Heart left ventricle (tissue), 16 donors: ENCODE results near the gene WDCP. TPM values are rescaled to one million over a fixed set of nuclear protein-coding genes. Genes with fewer than 3 reads are reported as not detected.

ENCODE experiments used
- ATAC-seq, 4 donors: fragments of 200-7000 bp; cut with Tn5 transposase; one replicate each; pipeline ENCODE4 v1.9.1; 2020 to 2022; ENCODE audit warnings: moderate library complexity in 4 of 4, mild to moderate bottlenecking in 3 of 4, moderate number of reproducible peaks in 1 of 4
- DNase-seq, 5 donors: peaks; one replicate each; pipeline ENCODE4 v3.0.0-alpha.2; 2020
- H3K27ac ChIP-seq, 12 donors: fragments of 200-600 bp; sonication (generic) in 4 of 12; one replicate each; pipeline versions ENCODE4 v1.5.0 to v1.8.0; 2016 to 2022; ENCODE audit warnings: mild to moderate bottlenecking in 2 of 12
- H3K27me3 ChIP-seq, 9 donors: fragments of 200-600 bp; sonication (generic) in 2 of 9; one replicate each; pipeline versions ENCODE4 v1.5.1 to v1.8.0; 2016 to 2022; ENCODE audit warnings: mild to moderate bottlenecking in 3 of 9
- H3K36me3 ChIP-seq, 9 donors: fragments of 200-600 bp; sonication (generic) in 2 of 9; one replicate each; pipeline versions ENCODE4 v1.5.0 to v1.8.0; 2018 to 2022; ENCODE audit warnings: mild to moderate bottlenecking in 2 of 9
- H3K4me1 ChIP-seq, 12 donors: fragments of 200-600 bp; sonication (generic) in 4 of 12; one replicate each; pipeline versions ENCODE4 v1.5.0 to v1.8.0; 2016 to 2022; ENCODE audit warnings: mild to moderate bottlenecking in 3 of 12
- H3K4me3 ChIP-seq, 12 donors: fragments of 200-600 bp; sonication (generic) in 4 of 12; one replicate each; pipeline versions ENCODE4 v1.5.0 to v1.8.0; 2017 to 2022; ENCODE audit warnings: mild to moderate bottlenecking in 9 of 12, moderate library complexity in 4 of 12
- H3K9me3 ChIP-seq, 12 donors: fragments of 200-600 bp; sonication (generic) in 4 of 12; one replicate each; pipeline versions ENCODE4 v1.5.0 to v1.8.0; 2016 to 2022; ENCODE audit warnings: mild to moderate bottlenecking in 1 of 12
- CTCF ChIP-seq, 12 donors: fragments of 200-600 bp; sonication (generic) in 4 of 12; IDR thresholded peaks; one replicate each; pipeline versions ENCODE4 v1.5.0 to v1.8.0; 2018 to 2022; ENCODE audit warnings: antibody characterized with exemption in 12 of 12, mild to moderate bottlenecking in 5 of 12
- POLR2A ChIP-seq, 2 donors: fragments of 450-650 bp; IDR thresholded peaks; one replicate each; pipeline ENCODE4 v1.6.1; 2017; ENCODE audit warnings: antibody characterized with exemption in 2 of 2, mild to moderate bottlenecking in 2 of 2, moderate library complexity in 2 of 2
- WGBS, 4 donors: extraction: QIAGEN DNeasy Blood & Tissue Kit in 2 of 4; methylation state at CpG; one replicate each; pipeline versions ENCODE4 v1.1.5 to v1.1.7; 2013 to 2018; 5-methylcytosine and 5-hydroxymethylcytosine counted together
- intact Hi-C, 10 donors: fragments of 100-400 bp; cut with DNase I; formaldehyde crosslinking; loops; one replicate each; pipeline versions ENCODE4 v1.11.1 to v1.14.2; 2022
- polyA plus RNA-seq, 2 donors: library from polyadenylated mRNA; stranded (reverse); fragments of 200-250 nt; gene quantifications; one replicate each; pipeline ENCODE4 v1.2.3, GENCODE V29; 2013
- total RNA-seq, 9 donors: library from RNA; depleted of rRNA in 2 of 9; stranded (reverse); fragments of >200 nt in 2 of 9; fragmentation: NEBNext Ultra II Directional in 3 of 9; extraction: Animal tissue kit (Norgen Biotek cat#: 25700) in 3 of 9; gene quantifications; one replicate each; pipeline versions ENCODE4 v1.1.0 to v1.2.4, GENCODE V29; 2016 to 2023
- donor health status: ischemic (EF 13 %, LVEDD 7.1; RV severe dilation, severe dysfunction).
- donor health status: healthy with polysubstance abuse.
- donor health status: DM: no; HTN: yes; CAD: no.
- donor health status: DM: no; HTN: no; CAD: no.
- donor health status: ischemic (EF 25% LVEDD 6.9; RV normal size, moderate dysfunction).
- donor health status: ischemic (EF 25% LVEDD 5.7; RV mildly dilated, moderate dysfunction).
- donor health status: healthy.
- donor health status: DM: yes; HTN: yes; CAD: no.
- donor health status: ischemic (EF 35%, LVEDD 5.7; RV mildly dilated, moderate dysfunction).
- donor health status: nonischemic (EF 11% LVEDD 7.7; RV severe dilation, severe dysfunction).
- donor health status: DM: yes; HTN: yes; CAD: no.
- donor health status: PGD.
- donor health status: ischemic (EF 29% LVEDD 5.4; RV normal size, mild dysfunction).
- donor health status: nonischemic (EF 23%, LVEDD 6.1; RV moderate dilation, normal function).

WDCP gene
- total and polyA plus RNA-seq, 11 donors: 1.9 to 9.8 (median 5.9) TPM

GRCh38 chr2:24083567-24084385 lies 36.6 kb upstream of the WDCP start:
- Histone ChIP-seq H3K27me3 (no peaks in the 10 kb centered on the region), H3K4me1 (peaks cover 0 to 27% (median 13%) of the 10 kb centered on the region in 12 donors), H3K27ac (peak overlapping the region; percentile 80 to 98 (median 92)), H3K36me3 (peaks cover 0 to 55% (median 40%) of the 10 kb centered on the region in 9 donors), H3K9me3 (no peaks in the 10 kb centered on the region), H3K4me3 (peak overlapping the region; percentile 34 to 81 (median 69))
- TF ChIP-seq POLR2A (IDR thresholded peaks at IDR 0.05): no peak
- no peak for TF ChIP-seq CTCF (IDR thresholded peaks at IDR 0.05)
- DNase-seq (peak in 2 of 5 donors; percentile 74 to 77), ATAC-seq (peak; percentile 67 to 80 (median 70))
- intact Hi-C loops: loop anchor here in 8 of 10 donors (1.0 to 10.0 kb wide), 11 partner anchors 36 to 261 kb away; partner anchors contain the start of genes ATAD2B (in 5 of the 8), FAM228B (in 4 of the 8), PFN4 (in 4 of the 8) and FKBP1B (in 1 of the 8)
- WGBS, 4 donors: 8 to 11% (median 9%) methylated on average over 26 to 30 of the region's 30 CpGs

GRCh38 chr2:24082787-24083566 lies 35.8 kb upstream of the WDCP start:
- intact Hi-C loops: loop anchor here in 7 of 10 donors (5.0 to 10.0 kb wide), 7 partner anchors 36 to 258 kb away; partner anchors contain the start of genes ATAD2B (in 3 of the 7), FKBP1B (in 1 of the 7) and WDCP (in 1 of the 7)
- no peak for DNase-seq
- TF ChIP-seq POLR2A (IDR thresholded peaks at IDR 0.05) (no peak), CTCF (IDR thresholded peaks at IDR 0.05) (no peak)

GRCh38 chr2:24080701-24081100 lies 33.5 kb upstream of the WDCP start:
- no peak overlapping the region for H3K27ac ChIP-seq
- ATAC-seq (no peak), DNase-seq (no peak)
- H3K4me1 ChIP-seq: peaks cover 0 to 39% (median 21%) of the 10 kb centered on the region in 12 donors
- peaks cover 0 to 41% (median 33%) of the 10 kb centered on the region in 9 donors for H3K36me3 ChIP-seq
- H3K27me3 ChIP-seq: no peaks in the 10 kb centered on the region
- TF ChIP-seq POLR2A (IDR thresholded peaks at IDR 0.05): no peak
- TF ChIP-seq CTCF (IDR thresholded peaks at IDR 0.05): no peak
- intact Hi-C loops: loop anchor here in 7 of 10 donors (5.0 to 10.0 kb wide), 7 partner anchors 33 to 256 kb away; partner anchors contain the start of genes ATAD2B (in 3 of the 7), FKBP1B (in 1 of the 7) and WDCP (in 1 of the 7)
- H3K9me3 ChIP-seq: no peaks in the 10 kb centered on the region
- WGBS, 4 donors: 79 to 83% (median 81%) methylated on average over 2 of the region's 2 CpGs
- no peak overlapping the region for H3K4me3 ChIP-seq

More at GRCh38 chr2:24082787-24083566, 35.8 kb upstream of the WDCP start:
- Histone ChIP-seq H3K36me3 (peaks cover 0 to 47% (median 40%) of the 10 kb centered on the region in 9 donors), H3K27me3 (no peaks in the 10 kb centered on the region), H3K4me3 (peak overlapping the region in 9 of 12 donors; percentile 53 to 81 (median 73)), H3K4me1 (peaks cover 0 to 28% (median 13%) of the 10 kb centered on the region in 12 donors), H3K27ac (peak overlapping the region in 11 of 12 donors; percentile 85 to 98 (median 92)), H3K9me3 (no peaks in the 10 kb centered on the region)
- ATAC-seq: no peak
- 81 to 89% (median 83%) methylated on average over 4 to 8 of the region's 8 CpGs for WGBS, 4 donors
